ENCODE results near the gene ZCCHC7. TPM values are rescaled to one million over a fixed set of nuclear protein-coding genes. Genes with fewer than 3 reads are reported as not detected.

The ZCCHC7 gene
- total and polyA plus RNA-seq, 4 donors: 7.7 to 28.0 (median 12.6) TPM

DNA sequence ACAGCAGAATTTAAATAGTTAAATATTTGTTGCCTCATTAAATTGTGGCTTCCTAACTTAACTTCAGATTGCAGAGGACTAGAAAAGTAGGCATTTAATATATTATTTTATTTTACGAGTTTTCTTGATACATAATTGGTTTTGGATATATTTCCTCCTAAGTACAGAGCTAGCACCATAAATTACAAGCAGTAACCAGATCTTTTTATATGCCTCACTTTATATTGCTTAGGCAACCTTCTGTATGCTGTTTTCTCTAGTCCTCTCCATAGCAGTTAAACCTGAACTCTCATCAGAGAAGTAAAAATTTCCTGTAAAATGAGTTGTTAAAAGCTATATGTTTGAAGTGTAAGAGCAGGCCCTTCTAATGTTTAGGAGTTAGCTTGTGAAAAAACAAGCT lies 144.2 kb downstream of the ZCCHC7 start:
- Histone ChIP-seq H3K4me3 (no peak overlapping the region), H3K9ac (ENCODE audit: insufficient read depth in 1 of 2, low read length in 2 of 2) (no peak overlapping the region), H3K27me3 (ENCODE audit: control insufficient read depth in 3 of 3, insufficient read depth in 3 of 3, low read length in 2 of 3) (no peaks in the 10 kb centered on the region), H3K36me3 (ENCODE audit: control insufficient read depth in 4 of 4, insufficient read depth in 4 of 4, low read length in 4 of 4) (no peaks in the 10 kb centered on the region), H3K27ac (ENCODE audit: low read depth in 1 of 2, low read length in 1 of 2) (no peak overlapping the region), H3K4me1 (ENCODE audit: control insufficient read depth in 5 of 5, insufficient read depth in 5 of 5, low read length in 5 of 5) (no peaks in the 10 kb centered on the region), H3K9me3 (ENCODE audit: control insufficient read depth in 4 of 4, insufficient read depth in 3 of 4, low read length in 3 of 4) (no peaks in the 10 kb centered on the region)
- 89 to 94% methylated on average over 1 of the region's 1 CpG for WGBS, 2 donors
- DNase-seq: no peak
- ATAC-seq (ENCODE audit: insufficient read depth, low FRiP score): no peak
- TF ChIP-seq, protein P1, sequence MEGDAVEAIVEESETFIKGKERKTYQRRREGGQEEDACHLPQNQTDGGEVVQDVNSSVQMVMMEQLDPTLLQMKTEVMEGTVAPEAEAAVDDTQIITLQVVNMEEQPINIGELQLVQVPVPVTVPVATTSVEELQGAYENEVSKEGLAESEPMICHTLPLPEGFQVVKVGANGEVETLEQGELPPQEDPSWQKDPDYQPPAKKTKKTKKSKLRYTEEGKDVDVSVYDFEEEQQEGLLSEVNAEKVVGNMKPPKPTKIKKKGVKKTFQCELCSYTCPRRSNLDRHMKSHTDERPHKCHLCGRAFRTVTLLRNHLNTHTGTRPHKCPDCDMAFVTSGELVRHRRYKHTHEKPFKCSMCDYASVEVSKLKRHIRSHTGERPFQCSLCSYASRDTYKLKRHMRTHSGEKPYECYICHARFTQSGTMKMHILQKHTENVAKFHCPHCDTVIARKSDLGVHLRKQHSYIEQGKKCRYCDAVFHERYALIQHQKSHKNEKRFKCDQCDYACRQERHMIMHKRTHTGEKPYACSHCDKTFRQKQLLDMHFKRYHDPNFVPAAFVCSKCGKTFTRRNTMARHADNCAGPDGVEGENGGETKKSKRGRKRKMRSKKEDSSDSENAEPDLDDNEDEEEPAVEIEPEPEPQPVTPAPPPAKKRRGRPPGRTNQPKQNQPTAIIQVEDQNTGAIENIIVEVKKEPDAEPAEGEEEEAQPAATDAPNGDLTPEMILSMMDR (IDR thresholded peaks at IDR 0.05; ENCODE audit: control extremely low read depth, extremely low read depth): no peak

DNA sequence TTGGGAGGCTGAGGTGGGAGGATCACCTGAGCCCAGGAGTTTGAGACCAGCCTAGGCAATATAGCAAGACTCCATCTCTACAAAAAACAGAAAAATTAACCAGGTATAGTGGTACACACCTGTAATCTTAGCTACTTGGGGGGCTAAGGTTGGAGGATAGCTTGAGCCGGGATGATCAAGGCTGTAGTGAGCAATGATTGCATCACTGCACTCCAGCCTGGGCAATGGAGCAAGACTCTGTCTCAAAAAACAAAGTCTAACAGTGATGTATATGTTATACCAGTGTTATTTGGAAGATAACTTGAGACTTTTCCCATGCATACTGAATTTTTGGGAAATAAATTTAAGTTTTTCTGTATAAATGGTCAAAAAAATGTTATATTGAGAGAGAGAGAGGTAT lies 146.3 kb downstream of the ZCCHC7 start:
- Histone ChIP-seq H3K27me3 (ENCODE audit: control insufficient read depth in 3 of 3, insufficient read depth in 3 of 3, low read length in 2 of 3) (no peaks in the 10 kb centered on the region), H3K4me1 (ENCODE audit: control insufficient read depth in 5 of 5, insufficient read depth in 5 of 5, low read length in 5 of 5) (no peaks in the 10 kb centered on the region), H3K36me3 (ENCODE audit: control insufficient read depth in 4 of 4, insufficient read depth in 4 of 4, low read length in 4 of 4) (peaks cover 0 to 1% (median 0%) of the 10 kb centered on the region in 4 donors), H3K4me3 (no peak overlapping the region), H3K9me3 (ENCODE audit: control insufficient read depth in 4 of 4, insufficient read depth in 3 of 4, low read length in 3 of 4) (no peaks in the 10 kb centered on the region), H3K9ac (ENCODE audit: insufficient read depth in 1 of 2, low read length in 2 of 2) (no peak overlapping the region), H3K27ac (ENCODE audit: low read depth in 1 of 2, low read length in 1 of 2) (no peak overlapping the region)
- 91 to 97% methylated on average over 1 of the region's 1 CpG for WGBS, 2 donors
- DNase-seq (no peak), ATAC-seq (ENCODE audit: insufficient read depth, low FRiP score) (no peak)
- TF ChIP-seq, protein P1 (IDR thresholded peaks at IDR 0.05; ENCODE audit: control extremely low read depth, extremely low read depth): no peak

DNA sequence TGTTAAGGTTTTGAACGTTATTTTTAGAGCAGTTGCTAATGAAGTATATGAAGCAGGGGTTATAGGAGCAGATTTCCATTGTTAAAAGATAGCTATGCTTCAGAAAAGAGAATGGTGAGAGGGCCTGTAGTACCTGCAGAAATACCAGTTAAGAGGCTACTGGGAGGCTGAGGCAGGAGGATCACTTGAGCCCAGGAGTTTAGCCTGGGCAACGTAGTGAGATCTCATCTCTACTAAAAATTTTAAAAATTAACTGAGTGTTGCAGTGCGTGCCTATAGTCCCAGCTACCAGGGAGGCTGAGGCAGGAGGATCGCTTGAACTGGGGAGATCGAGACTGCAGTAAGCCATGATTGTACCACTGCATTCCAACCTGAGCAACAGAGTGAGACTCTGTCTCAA lies 148.8 kb downstream of the ZCCHC7 start:
- no peak overlapping the region for H3K9ac ChIP-seq (ENCODE audit: insufficient read depth in 1 of 2, low read length in 2 of 2)
- H3K4me3 ChIP-seq: no peak overlapping the region
- TF ChIP-seq, protein P1 (IDR thresholded peaks at IDR 0.05; ENCODE audit: control extremely low read depth, extremely low read depth): no peak
- peaks cover 0 to 5% (median 0%) of the 10 kb centered on the region in 4 donors for H3K9me3 ChIP-seq (ENCODE audit: control insufficient read depth in 4 of 4, insufficient read depth in 3 of 4, low read length in 3 of 4)
- DNase-seq (no peak), ATAC-seq (ENCODE audit: insufficient read depth, low FRiP score) (no peak)
- no peaks in the 10 kb centered on the region for H3K27me3 ChIP-seq (ENCODE audit: control insufficient read depth in 3 of 3, insufficient read depth in 3 of 3, low read length in 2 of 3)
- peaks cover 0 to 1% (median 0%) of the 10 kb centered on the region in 4 donors for H3K36me3 ChIP-seq (ENCODE audit: control insufficient read depth in 4 of 4, insufficient read depth in 4 of 4, low read length in 4 of 4)
- no peaks in the 10 kb centered on the region for H3K4me1 ChIP-seq (ENCODE audit: control insufficient read depth in 5 of 5, insufficient read depth in 5 of 5, low read length in 5 of 5)
- no peak overlapping the region for H3K27ac ChIP-seq (ENCODE audit: low read depth in 1 of 2, low read length in 1 of 2)
- 98 to 99% methylated on average over 5 of the region's 5 CpGs for WGBS, 2 donors

DNA sequence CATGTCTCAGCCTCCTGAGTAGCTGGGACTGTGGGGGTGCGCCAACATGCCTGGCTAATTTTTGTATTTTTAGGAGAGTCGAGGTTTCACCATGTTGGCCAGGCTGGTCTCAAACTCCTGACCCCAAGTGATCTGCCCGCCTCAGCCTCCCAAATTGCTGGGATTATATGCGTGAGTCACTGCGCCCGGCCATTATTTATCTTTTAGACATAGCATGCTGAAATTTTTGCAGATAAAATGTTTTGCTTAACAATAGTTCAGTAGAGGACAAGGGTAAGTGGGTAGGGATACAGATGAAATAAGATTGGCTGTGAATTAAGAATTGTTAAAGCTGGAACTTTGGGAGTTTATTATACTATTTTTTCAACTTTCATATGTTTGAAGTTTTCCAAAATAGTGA lies 151.3 kb downstream of the ZCCHC7 start:
- ATAC-seq (ENCODE audit: insufficient read depth, low FRiP score) (no peak), DNase-seq (no peak)
- H3K4me3 ChIP-seq: no peak overlapping the region
- WGBS, 2 donors: 95 to 97% methylated on average over 6 of the region's 6 CpGs
- no peaks in the 10 kb centered on the region for H3K4me1 ChIP-seq (ENCODE audit: control insufficient read depth in 5 of 5, insufficient read depth in 5 of 5, low read length in 5 of 5)
- H3K9me3 ChIP-seq (ENCODE audit: control insufficient read depth in 4 of 4, insufficient read depth in 3 of 4, low read length in 3 of 4): peaks cover 0 to 5% (median 0%) of the 10 kb centered on the region in 4 donors
- no peak overlapping the region for H3K27ac ChIP-seq (ENCODE audit: low read depth in 1 of 2, low read length in 1 of 2)
- no peak overlapping the region for H3K9ac ChIP-seq (ENCODE audit: insufficient read depth in 1 of 2, low read length in 2 of 2)
- no peaks in the 10 kb centered on the region for H3K27me3 ChIP-seq (ENCODE audit: control insufficient read depth in 3 of 3, insufficient read depth in 3 of 3, low read length in 2 of 3)
- TF ChIP-seq, protein P1 (IDR thresholded peaks at IDR 0.05; ENCODE audit: control extremely low read depth, extremely low read depth): no peak
- peaks cover 0 to 1% (median 0%) of the 10 kb centered on the region in 4 donors for H3K36me3 ChIP-seq (ENCODE audit: control insufficient read depth in 4 of 4, insufficient read depth in 4 of 4, low read length in 4 of 4)

All from lung (tissue), 12 donors.